Kidney epithelial cell (primary cell): ENCODE measurements around the gene RIPOR2. TPM values are rescaled to one million over a fixed set of nuclear protein-coding genes. Genes with fewer than 3 reads are reported as not detected.

Experiments used
- DNase-seq: peaks from one replicate; pipeline ENCODE4 v3.0.0-alpha.2; 2010; ENCODE audit warnings: low read depth
- H3K27me3 ChIP-seq: 2 replicates; pipeline ENCODE4 v1.6.0; 2011; ENCODE audit warnings: low read length; ENCODE audit not compliant: control insufficient read depth, insufficient read depth
- H3K36me3 ChIP-seq: 2 replicates; pipeline ENCODE4 v1.5.1; 2011; ENCODE audit warnings: low read length; ENCODE audit not compliant: control insufficient read depth, insufficient read depth
- H3K4me3 ChIP-seq: 2 replicates; pipeline ENCODE4 v1.5.1; 2011; ENCODE audit warnings: low read depth, mild to moderate bottlenecking, control low read depth, low read length
- total RNA-seq: library from RNA; depleted of rRNA; stranded (reverse); fragments of >200 nt; gene quantifications from 2 replicates; pipeline ENCODE4 v1.2.3, GENCODE V29; 2015
- TF ChIP-seq, protein P1 (sequence below): IDR thresholded peaks from 2 replicates; pipeline ENCODE4 v1.5.1; 2011; ENCODE audit warnings: mild to moderate bottlenecking, moderate library complexity, low read length, control low read depth, inconsistent platforms; ENCODE audit not compliant: insufficient read depth, poor library complexity, severe bottlenecking

Gene RIPOR2, protein sequence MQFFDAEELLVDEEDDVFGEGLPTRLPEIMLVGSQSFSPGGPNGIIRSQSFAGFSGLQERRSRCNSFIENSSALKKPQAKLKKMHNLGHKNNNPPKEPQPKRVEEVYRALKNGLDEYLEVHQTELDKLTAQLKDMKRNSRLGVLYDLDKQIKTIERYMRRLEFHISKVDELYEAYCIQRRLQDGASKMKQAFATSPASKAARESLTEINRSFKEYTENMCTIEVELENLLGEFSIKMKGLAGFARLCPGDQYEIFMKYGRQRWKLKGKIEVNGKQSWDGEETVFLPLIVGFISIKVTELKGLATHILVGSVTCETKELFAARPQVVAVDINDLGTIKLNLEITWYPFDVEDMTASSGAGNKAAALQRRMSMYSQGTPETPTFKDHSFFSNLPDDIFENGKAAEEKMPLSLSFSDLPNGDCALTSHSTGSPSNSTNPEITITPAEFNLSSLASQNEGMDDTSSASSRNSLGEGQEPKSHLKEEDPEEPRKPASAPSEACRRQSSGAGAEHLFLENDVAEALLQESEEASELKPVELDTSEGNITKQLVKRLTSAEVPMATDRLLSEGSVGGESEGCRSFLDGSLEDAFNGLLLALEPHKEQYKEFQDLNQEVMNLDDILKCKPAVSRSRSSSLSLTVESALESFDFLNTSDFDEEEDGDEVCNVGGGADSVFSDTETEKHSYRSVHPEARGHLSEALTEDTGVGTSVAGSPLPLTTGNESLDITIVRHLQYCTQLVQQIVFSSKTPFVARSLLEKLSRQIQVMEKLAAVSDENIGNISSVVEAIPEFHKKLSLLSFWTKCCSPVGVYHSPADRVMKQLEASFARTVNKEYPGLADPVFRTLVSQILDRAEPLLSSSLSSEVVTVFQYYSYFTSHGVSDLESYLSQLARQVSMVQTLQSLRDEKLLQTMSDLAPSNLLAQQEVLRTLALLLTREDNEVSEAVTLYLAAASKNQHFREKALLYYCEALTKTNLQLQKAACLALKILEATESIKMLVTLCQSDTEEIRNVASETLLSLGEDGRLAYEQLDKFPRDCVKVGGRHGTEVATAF
- 0.79 and 1.8 TPM in 2 replicates for total RNA-seq

DNA sequence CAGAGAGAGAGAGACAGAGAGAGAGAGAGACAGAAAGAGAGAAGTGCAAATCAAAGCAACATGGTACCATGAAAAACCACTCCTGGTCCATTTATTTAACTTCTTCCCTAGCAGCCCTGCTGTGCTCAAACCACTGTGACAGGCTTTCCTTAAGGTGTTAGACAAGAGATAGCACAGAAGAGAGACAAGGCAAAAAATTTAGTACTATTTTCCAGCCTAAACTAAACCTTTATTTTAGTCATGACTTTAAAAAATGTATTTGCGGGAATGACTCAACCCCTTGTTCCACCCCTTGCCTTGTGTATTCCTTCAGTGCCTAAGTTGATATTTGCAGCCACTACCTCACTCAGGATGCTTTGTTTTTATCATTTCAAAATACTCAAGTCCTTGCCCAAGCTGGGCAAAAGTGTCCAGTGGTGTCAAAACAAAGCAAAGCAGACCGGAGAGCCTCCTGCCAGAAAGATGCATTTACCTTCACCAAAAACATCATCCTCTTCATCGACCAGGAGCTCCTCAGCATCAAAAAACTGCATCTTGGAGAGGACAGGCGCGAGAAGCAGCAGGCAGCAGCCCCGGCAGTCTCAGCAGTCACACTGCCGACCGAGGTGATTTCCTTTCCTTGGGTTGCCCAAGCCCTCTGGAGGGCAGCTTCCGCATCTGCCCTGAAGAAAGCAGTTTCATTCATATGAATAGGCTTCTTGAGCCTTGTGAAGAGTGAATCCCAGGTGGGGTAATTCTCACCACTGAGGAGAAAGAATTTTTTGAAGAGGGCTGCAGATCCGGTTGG is at the start of gene RIPOR2:
Gene RIPOR2 (minus strand): TSS at position 595 of the 787 bp plus-strand sequence. CDS start 62 bp downstream, at position 533.
- TF ChIP-seq, protein P1, sequence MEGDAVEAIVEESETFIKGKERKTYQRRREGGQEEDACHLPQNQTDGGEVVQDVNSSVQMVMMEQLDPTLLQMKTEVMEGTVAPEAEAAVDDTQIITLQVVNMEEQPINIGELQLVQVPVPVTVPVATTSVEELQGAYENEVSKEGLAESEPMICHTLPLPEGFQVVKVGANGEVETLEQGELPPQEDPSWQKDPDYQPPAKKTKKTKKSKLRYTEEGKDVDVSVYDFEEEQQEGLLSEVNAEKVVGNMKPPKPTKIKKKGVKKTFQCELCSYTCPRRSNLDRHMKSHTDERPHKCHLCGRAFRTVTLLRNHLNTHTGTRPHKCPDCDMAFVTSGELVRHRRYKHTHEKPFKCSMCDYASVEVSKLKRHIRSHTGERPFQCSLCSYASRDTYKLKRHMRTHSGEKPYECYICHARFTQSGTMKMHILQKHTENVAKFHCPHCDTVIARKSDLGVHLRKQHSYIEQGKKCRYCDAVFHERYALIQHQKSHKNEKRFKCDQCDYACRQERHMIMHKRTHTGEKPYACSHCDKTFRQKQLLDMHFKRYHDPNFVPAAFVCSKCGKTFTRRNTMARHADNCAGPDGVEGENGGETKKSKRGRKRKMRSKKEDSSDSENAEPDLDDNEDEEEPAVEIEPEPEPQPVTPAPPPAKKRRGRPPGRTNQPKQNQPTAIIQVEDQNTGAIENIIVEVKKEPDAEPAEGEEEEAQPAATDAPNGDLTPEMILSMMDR, result no peak
- Histone ChIP-seq H3K4me3 (no peak within 1 kb of the TSS), H3K36me3 (no peaks in the 10 kb centered on the region), H3K27me3 (no peaks in the 10 kb centered on the region)
- no peak for DNase-seq

DNA sequence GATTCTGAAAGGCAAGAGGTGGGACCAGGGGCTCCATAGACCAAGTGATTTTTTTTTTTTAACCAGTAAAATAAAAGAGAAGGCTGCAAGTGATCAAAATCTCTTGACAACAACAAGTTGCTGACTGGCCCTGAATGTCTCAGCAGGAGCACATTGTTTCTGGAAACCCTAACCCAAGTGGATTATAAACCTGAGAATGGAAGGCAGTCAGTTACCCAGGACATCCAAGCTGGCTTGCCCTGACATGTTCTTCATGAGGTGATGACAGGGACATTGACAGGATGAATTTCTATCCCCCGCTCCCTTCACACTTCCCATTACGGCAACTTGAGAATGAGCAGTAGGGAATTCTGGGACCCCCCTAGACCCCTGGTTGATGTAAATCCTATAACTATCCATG is 49.6 kb upstream of the RIPOR2 start:
- TF ChIP-seq, protein P1, result no peak
- no peak for DNase-seq

DNA sequence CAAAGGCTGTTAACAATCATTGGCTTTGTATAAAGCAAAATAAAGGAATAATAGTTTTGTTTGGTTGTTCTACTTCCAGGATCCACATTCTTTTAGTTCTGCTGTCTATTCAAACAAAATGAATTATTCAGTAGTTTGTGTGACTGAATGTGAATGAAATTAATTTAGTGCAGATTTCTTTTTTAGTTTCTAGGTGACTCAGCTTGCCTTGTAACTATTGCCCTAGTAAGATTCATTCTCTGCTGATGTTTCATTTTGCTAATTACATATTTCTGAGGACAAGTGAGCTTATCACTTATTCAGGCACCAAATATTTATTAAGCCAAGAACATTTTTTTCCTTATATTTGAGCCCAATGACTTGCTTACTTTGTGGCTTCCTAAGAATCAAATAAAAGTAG is 46.5 kb upstream of the RIPOR2 start:
- no peaks in the 10 kb centered on the region for H3K36me3 ChIP-seq
- H3K4me3 ChIP-seq, result no peak overlapping the region
- no peak for DNase-seq
- no peaks in the 10 kb centered on the region for H3K27me3 ChIP-seq
- TF ChIP-seq, protein P1, result no peak

More for the DNA sequence above, 49.6 kb upstream of the RIPOR2 start:
- Histone ChIP-seq H3K36me3 (no peaks in the 10 kb centered on the region), H3K4me3 (no peak overlapping the region), H3K27me3 (no peaks in the 10 kb centered on the region)

DNA sequence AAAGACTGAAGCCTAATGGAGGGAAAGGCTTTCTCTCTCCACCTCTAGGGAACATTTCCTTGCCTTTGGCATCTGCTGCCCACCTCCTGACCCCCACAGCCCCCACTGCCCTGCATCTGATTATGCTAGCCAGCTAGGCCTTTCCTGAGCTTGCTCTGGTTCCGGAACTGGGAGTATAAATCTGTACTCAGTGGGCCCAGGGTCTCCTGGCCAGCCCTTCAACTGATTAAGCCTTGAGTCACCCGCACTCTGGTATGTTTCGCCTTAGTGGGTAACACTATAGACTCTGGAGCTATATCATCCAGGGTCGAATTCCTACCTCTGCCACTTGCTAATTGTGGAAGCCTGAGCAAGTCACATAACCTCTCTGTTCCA is 45.6 kb upstream of the RIPOR2 start:
- DNase-seq, result no peak
- H3K36me3 ChIP-seq, result no peaks in the 10 kb centered on the region
- TF ChIP-seq, protein P1, result no peak
- no peak overlapping the region for H3K4me3 ChIP-seq
- H3K27me3 ChIP-seq, result no peaks in the 10 kb centered on the region
